ENCODE data around the gene VSTM2A. TPM values are rescaled to one million over a fixed set of nuclear protein-coding genes. Genes with fewer than 3 reads are reported as not detected.
"Not testable (repeated sequence)": the region's sequence is repeated elsewhere in the genome, so short reads cannot be mapped to it uniquely, and the experiment has no call there.

The VSTM2A gene, protein sequence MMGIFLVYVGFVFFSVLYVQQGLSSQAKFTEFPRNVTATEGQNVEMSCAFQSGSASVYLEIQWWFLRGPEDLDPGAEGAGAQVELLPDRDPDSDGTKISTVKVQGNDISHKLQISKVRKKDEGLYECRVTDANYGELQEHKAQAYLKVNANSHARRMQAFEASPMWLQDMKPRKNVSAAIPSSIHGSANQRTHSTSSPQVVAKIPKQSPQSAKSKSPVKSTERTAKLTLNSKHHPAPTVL
- total RNA-seq, result not detected

DNA sequence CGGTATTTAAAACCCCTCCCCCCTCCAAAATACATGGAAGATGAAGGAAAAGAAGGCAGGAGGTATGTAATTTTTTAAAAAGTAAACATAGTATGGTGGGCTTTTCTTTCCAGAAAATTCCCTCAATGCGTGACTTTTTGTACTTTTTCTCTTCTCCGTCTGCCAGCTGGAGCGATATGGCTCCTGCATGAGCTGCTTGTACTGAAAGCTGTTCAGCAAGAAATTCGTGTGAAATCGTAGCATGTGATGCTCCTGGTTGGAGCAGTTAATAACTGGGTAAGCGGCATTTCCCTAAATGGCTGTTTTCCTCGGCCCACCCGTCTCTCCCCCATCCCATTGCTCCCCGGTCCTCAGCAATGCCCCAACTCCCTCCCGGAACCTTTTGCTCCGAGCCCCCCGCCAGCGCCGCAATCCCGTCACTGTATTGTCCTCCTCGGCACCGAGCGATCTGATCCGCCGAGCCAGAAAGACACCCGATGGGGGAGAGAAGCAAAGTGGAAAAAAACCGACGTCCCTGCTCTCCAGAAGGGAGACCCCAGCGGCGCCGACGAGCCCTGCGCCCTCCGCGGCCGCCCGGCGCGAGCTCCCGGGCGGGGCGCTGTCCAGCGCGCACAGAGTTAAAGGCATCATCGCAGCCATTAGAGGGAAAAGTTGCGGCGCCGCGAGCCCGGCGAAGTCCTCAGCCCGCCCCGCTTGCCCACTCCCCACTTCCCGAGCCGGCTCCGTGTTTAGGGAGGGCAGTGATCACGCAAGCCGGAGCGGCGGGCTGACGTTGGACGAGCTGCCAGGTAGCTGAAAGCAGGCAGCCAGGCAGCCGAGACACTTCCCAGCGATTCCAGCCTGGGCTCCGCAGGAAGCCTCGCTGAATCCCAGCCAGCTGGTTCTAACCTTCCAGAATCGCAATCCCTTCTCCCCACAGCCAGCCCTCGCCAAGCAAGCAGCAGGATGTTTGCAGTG is at the start of gene VSTM2A:
Gene VSTM2A, plus strand, starts transcription at position 707 of the 957 bp plus-strand sequence. CDS start 356 bp downstream, outside the sequence.
- ATAC-seq (no peak), DNase-seq (no peak)
- H3K9me3 ChIP-seq, result no peaks in the 10 kb centered on the region
- TF ChIP-seq CTCF (IDR thresholded peaks at IDR 0.05 in 4 of 5, conservative IDR thresholded peaks at IDR 0.05 in 1 of 5), result no peak
- TF ChIP-seq POLR2A (IDR thresholded peaks at IDR 0.05), result no peak
- H3K4me1 ChIP-seq, result no peaks in the 10 kb centered on the region
- intact Hi-C loops (cut with DNase I; ENCODE audit: low total_unique reads), result no loop called here
- H3K27ac ChIP-seq, result no peak within 1 kb of the TSS
- peaks cover 41 to 56% (median 46%) of the 10 kb centered on the region in 3 donors for H3K27me3 ChIP-seq
- in situ Hi-C loops (cut with MboI; ENCODE audit: low sequenced_read_pairs in 4 of 4), result no loop called here
- H3K4me3 ChIP-seq, result peak within 1 kb of the TSS; percentile 29 to 49 (median 36)
- H3K36me3 ChIP-seq, result no peaks in the 10 kb centered on the region

GRCh38 chr7:54504531-54504930 is 37.6 kb upstream of the VSTM2A start:
- in situ Hi-C loops (cut with MboI; ENCODE audit: low sequenced_read_pairs in 4 of 4); intact Hi-C loops (cut with DNase I; ENCODE audit: low total_unique reads); ATAC-seq; H3K4me3 ChIP-seq; DNase-seq; H3K4me1 ChIP-seq; H3K9me3 ChIP-seq; H3K27me3 ChIP-seq; H3K27ac ChIP-seq; H3K36me3 ChIP-seq: not testable (repeated sequence)

DNA sequence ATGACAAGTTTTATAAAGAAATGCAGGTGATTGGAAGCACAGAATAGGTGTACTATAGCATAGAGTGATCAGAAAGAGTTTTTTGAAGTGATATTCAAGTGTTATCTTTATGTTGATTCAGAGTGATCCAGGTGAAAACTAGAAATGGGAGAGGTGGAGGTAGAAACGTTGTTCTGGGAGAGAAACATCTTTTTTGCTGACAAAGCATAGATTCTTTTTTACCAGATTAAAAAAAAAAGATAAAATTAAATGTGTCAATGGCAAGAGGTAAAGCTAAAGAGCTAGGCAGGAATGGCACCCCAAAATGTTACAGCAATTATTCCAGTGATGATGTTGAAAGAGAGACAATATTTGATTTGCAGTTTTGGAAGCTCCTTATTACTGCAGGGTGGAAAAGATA is 12.6 kb upstream of the VSTM2A start:
- intact Hi-C loops (cut with DNase I; ENCODE audit: low total_unique reads), result no loop called here
- in situ Hi-C loops (cut with MboI; ENCODE audit: low sequenced_read_pairs in 4 of 4), result no loop called here

GRCh38 chr7:54538122-54538521 is 4.1 kb upstream of the VSTM2A start:
- no peak for TF ChIP-seq CTCF (IDR thresholded peaks at IDR 0.05 in 4 of 5, conservative IDR thresholded peaks at IDR 0.05 in 1 of 5)
- TF ChIP-seq POLR2A (IDR thresholded peaks at IDR 0.05), result no peak
- ATAC-seq (no peak), DNase-seq (no peak)
- intact Hi-C loops (cut with DNase I; ENCODE audit: low total_unique reads) (no loop called here), in situ Hi-C loops (cut with MboI; ENCODE audit: low sequenced_read_pairs in 4 of 4) (no loop called here)
- peaks cover 17 to 30% (median 21%) of the 10 kb centered on the region in 3 donors for H3K27me3 ChIP-seq
- no peaks in the 10 kb centered on the region for H3K4me1 ChIP-seq
- no peak overlapping the region for H3K4me3 ChIP-seq
- H3K36me3 ChIP-seq, result no peaks in the 10 kb centered on the region
- H3K9me3 ChIP-seq, result no peaks in the 10 kb centered on the region
- H3K27ac ChIP-seq, result no peak overlapping the region

More for the DNA sequence above, 12.6 kb upstream of the VSTM2A start:
- no peak for DNase-seq
- Histone ChIP-seq H3K4me3 (no peak overlapping the region), H3K9me3 (no peaks in the 10 kb centered on the region), H3K27ac (no peak overlapping the region), H3K27me3 (no peaks in the 10 kb centered on the region), H3K4me1 (no peaks in the 10 kb centered on the region), H3K36me3 (no peaks in the 10 kb centered on the region)
- no peak for ATAC-seq
- TF ChIP-seq CTCF (IDR thresholded peaks at IDR 0.05 in 4 of 5, conservative IDR thresholded peaks at IDR 0.05 in 1 of 5) (no peak), POLR2A (IDR thresholded peaks at IDR 0.05) (no peak)

GRCh38 chr7:54543051-54543488 is 895 bp downstream of the VSTM2A start:
- no peak for DNase-seq
- in situ Hi-C loops (cut with MboI; ENCODE audit: low sequenced_read_pairs in 4 of 4), result no loop called here
- no peak overlapping the region for H3K27ac ChIP-seq
- H3K4me3 ChIP-seq, result no peak overlapping the region
- TF ChIP-seq POLR2A (IDR thresholded peaks at IDR 0.05), result no peak
- no peak for ATAC-seq
- no peaks in the 10 kb centered on the region for H3K36me3 ChIP-seq
- H3K9me3 ChIP-seq, result no peaks in the 10 kb centered on the region
- H3K4me1 ChIP-seq, result no peaks in the 10 kb centered on the region
- peaks cover 48 to 61% (median 49%) of the 10 kb centered on the region in 3 donors for H3K27me3 ChIP-seq
- intact Hi-C loops (cut with DNase I; ENCODE audit: low total_unique reads), result no loop called here
